8988T (cell line): ENCODE measurements around the gene COL4A2.
"Not testable (repeated sequence)": the region's sequence is repeated elsewhere in the genome, so short reads cannot be mapped to it uniquely, and the experiment has no call there.

ENCODE experiments used
- DNase-seq: peaks from one replicate; pipeline ENCODE4 v3.0.0; 2011

COL4A2 gene

GRCh38 chr13:110308656-110309359 is 1.7 kb downstream of the COL4A2 start:
- no peak for DNase-seq

- no peak for DNase-seq
These were observed 2.8 kb downstream of the COL4A2 start for GRCh38 chr13:110309661-110310524.

- DNase-seq, result no peak
These were observed 3.7 kb downstream of the COL4A2 start for GRCh38 chr13:110310541-110311442.

GRCh38 chr13:110311443-110312338 is 4.6 kb downstream of the COL4A2 start:
- DNase-seq, result no peak

- no peak for DNase-seq
These were observed 5.4 kb downstream of the COL4A2 start for GRCh38 chr13:110312339-110313031.

GRCh38 chr13:110313261-110313660 is 6.2 kb downstream of the COL4A2 start:
- not testable (repeated sequence) for DNase-seq

GRCh38 chr13:110313733-110314132 is 6.6 kb downstream of the COL4A2 start:
- not testable (repeated sequence) for DNase-seq

GRCh38 chr13:110314516-110315245 is 7.6 kb downstream of the COL4A2 start:
- no peak for DNase-seq

- no peak for DNase-seq
These were observed 9.1 kb downstream of the COL4A2 start for GRCh38 chr13:110316196-110316595.

GRCh38 chr13:110317093-110317492 is 10.0 kb downstream of the COL4A2 start:
- no peak for DNase-seq

- no peak for DNase-seq
These were observed 10.6 kb downstream of the COL4A2 start for GRCh38 chr13:110317496-110318195.

GRCh38 chr13:110318920-110319319 is 11.8 kb downstream of the COL4A2 start:
- no peak for DNase-seq

GRCh38 chr13:110319397-110319773 is 12.3 kb downstream of the COL4A2 start:
- DNase-seq, result no peak

GRCh38 chr13:110319774-110320509 is 12.9 kb downstream of the COL4A2 start:
- peak; percentile 69 for DNase-seq

- no peak for DNase-seq
These were observed 13.6 kb downstream of the COL4A2 start for GRCh38 chr13:110320645-110321044.

- DNase-seq, result not testable (repeated sequence)
These were observed 14.5 kb downstream of the COL4A2 start for GRCh38 chr13:110321573-110321972.

- DNase-seq, result no peak
These were observed 15.2 kb downstream of the COL4A2 start for GRCh38 chr13:110322126-110322827.

- DNase-seq, result no peak
These were observed 15.7 kb downstream of the COL4A2 start for GRCh38 chr13:110322828-110323171.
